Left colon (tissue), 2 donors: Measurements from ENCODE around the gene PRM3. TPM values are rescaled to one million over a fixed set of nuclear protein-coding genes. Genes with fewer than 3 reads are reported as not detected.

Experiments used
- ATAC-seq: fragments of 200-7000 bp; cut with Tn5 transposase; one replicate; pipeline ENCODE4 v1.9.1; 2020; ENCODE audit warnings: mild to moderate bottlenecking, moderate library complexity
- DNase-seq, 2 donors: peaks; one replicate each; pipeline ENCODE4 v3.0.0-alpha.2; 2020
- intact Hi-C, 2 donors: fragments of 100-400 bp; cut with DNase I in 1 of 2; cut with micrococcal nuclease in 1 of 2; formaldehyde crosslinking; loops; one replicate each; pipeline versions ENCODE4 v1.11.2 to v1.14.0; 2022; cut with DNase I, micrococcal nuclease
- long read RNA-seq: library from polyadenylated mRNA; unstranded; transcript quantifications from one replicate; pipeline ENCODE4 v2.0.0, GENCODE V29; 2021
- total RNA-seq, 2 donors: library from RNA; stranded (reverse); fragmentation: NEBNext Ultra II Directional; extraction: Animal tissue kit (Norgen Biotek cat#: 25700); gene quantifications; one replicate each; pipeline ENCODE4 v1.2.1, GENCODE V29; 2021
- donor health status: DM: no; HTN: no; CAD: no.
- donor health status: DM: yes; HTN: yes; CAD: no.

PRM3 gene, protein sequence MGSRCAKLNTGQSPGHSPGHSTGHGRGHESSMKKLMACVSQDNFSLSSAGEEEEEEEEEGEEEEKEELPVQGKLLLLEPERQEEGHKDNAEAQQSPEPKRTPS
- total RNA-seq, result not detected
- long read RNA-seq, result 0 reads

DNA sequence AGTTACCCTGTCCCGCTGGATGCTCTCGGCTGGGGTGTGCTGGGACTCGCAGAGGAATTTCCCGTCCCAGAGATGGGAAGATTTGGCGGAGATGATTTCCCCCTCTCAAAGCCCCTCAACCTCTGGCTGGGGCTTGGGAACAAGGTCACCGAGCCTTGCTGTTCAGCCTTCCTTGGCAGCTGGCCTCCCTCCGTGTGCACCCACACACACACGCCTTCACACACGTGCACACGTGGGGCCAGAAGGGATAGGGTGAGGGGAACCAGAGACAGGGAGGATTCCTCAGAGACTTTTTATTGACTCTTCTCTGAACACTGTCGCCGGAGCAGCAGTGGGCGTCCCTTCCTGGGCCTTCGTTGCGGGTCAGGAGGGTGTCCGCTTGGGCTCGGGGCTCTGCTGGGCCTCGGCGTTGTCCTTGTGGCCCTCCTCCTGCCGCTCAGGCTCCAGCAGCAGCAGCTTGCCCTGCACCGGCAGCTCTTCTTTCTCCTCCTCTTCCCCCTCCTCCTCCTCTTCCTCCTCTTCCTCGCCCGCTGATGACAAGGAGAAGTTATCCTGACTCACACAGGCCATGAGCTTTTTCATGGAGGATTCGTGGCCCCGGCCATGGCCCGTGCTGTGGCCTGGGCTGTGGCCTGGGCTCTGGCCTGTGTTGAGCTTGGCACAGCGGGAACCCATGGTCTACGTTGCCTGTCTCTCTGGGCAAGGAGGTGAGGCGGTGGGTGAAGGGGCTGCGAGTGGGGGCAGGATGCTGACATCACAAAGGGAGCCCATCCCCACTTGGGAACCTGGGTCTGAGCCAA lies at the start of gene PRM3:
Gene PRM3, minus strand, starts transcription at position 709 of the 800 bp plus-strand sequence. Its CDS starts 34 bp downstream, at position 675.
- DNase-seq (no peak), ATAC-seq (no peak)

DNA sequence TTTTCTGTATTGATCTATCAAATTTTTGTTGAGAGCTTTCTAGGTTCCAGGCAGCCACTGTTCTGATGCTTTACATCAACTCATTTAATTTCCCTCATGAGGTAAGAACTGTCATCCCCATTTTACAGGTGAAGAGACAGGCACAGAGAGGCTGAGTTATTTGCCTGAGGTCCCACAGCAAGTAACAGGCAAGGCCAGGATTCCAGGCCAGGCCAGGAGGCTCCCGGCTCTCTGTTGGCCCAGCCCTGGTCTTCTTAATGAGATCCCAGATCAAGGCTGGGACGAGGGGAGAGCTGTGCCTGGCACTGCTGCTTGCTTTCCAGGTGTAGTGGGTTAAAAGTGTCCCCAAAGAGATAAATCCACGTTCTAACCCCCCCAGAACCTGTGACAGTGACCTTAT lies 49.4 kb upstream of the PRM3 start:
- intact Hi-C loops, result no loop called here
- ATAC-seq, result no peak
- DNase-seq, result no peak

More for the DNA sequence above, at the start of gene PRM3:
- intact Hi-C loops, result no loop called here

DNA sequence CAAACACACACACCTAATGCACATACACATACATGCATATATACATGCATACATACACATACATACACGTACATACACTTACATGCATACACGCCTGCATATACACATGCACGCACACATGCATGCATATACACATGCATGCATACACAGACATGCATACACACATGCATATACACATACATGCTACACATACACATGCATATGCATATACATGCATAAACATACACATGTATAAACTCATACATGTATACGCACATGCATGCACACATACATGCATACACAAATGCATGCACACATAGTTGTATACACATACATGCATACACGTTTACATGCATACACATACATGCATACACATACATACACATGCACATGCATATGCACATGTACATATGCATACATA lies 48.2 kb upstream of the PRM3 start:
- DNase-seq (no peak), ATAC-seq (no peak)
- intact Hi-C loops, result no loop called here

DNA sequence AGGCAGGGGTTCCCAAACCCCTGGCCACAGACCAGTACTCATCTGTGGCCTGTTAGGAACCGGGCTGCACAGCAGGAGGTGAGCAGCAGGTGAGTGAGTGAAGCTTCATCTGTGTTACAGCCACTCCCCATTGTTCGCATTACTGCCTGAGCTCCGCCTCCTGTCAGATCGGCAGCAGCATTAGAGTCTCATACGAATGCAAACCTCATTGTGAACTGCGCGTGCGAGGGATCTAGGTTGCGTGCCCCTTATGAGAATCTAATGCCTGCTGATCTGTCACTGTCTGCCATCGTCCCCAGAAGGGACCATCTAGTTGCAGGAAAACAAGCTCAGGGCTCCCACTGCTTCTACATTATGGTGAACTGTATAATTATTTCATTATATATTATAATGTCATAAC lies 46.7 kb upstream of the PRM3 start:
- ATAC-seq (peak; percentile 66), DNase-seq (no peak)
- intact Hi-C loops, result no loop called here

DNA sequence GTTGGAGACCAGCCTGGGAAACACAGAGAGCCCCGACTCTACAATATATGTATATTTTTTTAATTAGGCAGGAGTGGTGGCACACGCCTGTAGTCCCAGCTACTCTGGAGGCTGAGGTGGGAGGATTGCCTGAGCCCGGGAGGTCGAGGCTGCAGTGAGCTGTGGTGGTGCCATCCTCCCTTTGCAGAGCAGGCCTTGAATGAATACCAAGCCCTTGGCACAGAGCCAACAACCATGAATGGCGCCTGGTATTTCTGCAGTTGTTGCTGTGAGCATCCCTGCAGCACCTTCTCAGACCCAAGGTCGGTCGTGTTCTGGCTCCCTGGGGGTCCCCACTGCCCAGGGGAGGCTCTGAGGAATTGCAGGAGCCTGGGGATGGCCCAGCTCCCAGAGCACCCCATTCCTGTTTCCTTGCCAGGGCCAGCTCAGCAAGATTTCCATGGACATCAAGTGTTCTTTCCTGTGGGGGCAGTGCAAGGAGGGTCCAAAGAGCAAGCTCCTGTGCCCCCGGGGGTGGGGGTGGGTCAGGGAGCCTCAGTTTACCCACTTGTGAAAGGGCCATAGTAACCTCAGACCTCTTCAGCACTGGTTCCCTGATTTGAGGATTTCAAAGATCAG lies 46.2 kb upstream of the PRM3 start:
- intact Hi-C loops, result no loop called here
- DNase-seq, result peak in 1 of 2 donors; percentile 47
- peak; percentile 40 for ATAC-seq

DNA sequence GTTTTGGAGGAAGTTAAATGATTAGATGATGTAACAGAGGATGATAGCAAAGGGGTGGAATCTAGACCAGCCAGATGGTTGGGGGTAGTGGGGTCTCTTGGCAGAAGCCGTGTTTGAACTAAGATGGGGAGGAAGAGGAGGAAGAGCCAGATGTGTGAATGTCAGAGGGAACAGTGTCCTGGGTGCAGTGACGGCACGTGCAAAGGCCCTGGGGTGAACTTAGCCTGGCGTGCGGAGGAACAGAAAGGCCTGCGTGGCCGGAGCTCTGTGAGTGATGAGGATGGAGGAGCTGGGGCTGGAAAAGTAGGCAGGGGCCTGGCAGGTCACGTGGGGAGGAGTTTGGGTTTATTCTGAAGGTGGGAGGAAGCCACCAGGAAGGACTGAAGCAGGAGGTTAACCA lies 45.4 kb upstream of the PRM3 start:
- intact Hi-C loops, result no loop called here
- DNase-seq (no peak), ATAC-seq (no peak)

DNA sequence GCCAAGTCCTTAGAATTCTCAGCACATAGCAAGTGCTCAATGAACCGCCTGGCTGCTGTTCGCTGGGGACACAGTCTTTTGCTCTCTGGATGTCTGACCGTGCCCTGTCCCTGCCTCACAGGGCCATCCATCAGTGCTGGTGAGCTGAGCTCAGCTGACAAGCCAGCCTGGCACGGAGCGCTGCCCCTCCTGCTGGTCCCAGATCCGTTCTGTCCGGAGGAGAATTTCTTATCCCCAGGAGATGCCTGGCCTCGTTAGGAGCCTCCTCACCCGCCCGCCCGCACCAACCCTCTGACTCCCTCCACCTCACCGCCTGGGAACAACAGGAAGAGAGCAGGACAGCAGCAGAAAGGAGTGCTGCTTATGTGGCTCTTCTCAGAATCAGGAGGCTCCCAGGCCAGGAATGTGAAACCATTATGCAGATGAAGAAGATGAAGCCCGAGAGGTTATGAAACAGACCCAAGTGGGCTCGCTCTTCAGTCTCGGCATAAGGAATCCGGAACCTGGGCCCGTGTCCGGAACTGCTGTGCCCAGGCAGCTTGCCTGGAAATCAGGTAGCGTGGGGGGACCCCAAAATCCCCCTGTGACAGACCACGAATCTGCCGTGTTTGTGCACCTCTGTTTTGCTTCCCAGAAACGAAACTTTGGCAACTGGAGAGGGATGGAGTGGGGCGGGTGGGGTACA lies 43.0 kb upstream of the PRM3 start:
- intact Hi-C loops, result no loop called here
- ATAC-seq (no peak), DNase-seq (no peak)

DNA sequence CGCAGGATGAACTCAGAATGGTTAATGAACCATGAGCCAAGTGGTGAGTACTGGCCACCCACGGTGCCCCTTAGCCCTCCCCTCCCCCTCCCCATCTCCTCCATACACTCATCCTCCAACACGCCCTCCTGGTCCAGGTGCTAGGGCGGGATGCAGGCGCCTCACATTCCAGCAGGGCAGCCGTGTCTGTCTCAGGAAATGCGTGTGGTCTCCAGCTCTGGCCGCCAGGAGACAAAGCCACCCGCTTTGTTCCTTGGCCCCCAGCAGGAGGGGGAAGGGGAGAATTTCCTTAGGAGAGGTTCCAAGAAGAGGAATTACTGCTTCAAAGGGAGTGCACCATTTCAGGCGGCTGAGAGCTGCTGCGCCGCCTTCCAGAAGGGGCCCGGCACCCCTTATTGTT lies 42.1 kb upstream of the PRM3 start:
- DNase-seq, result no peak
- no peak for ATAC-seq
- intact Hi-C loops, result no loop called here

DNA sequence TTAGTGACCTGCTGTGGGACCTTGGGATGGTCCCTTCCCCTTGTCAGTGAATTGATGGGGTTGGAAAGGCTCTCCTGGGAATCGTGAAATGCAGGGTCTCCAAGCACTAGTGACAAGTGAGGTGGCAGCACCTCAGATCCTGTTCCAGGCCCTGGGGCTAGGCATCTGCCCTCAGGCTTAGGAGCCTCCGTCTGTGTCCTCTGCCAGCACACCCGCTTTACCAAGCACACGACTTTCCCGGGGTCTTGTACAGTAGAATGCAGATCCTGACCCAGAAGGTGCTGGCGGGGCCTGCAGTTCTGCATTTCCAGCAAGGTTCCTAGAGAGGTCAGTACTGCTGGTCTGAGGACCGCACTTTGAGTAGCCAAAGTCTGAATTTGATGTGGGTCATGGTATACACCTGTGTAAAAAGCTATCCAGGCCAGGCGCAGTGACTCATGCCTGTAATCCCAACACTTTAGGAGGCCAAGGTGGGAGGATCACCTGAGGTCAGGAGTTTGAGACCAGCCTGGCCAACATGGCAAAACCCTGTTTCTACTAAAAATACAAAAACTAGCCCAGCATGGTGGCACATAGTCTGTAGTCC lies 41.0 kb upstream of the PRM3 start:
- no peak for ATAC-seq
- no peak for DNase-seq
- intact Hi-C loops, result no loop called here

DNA sequence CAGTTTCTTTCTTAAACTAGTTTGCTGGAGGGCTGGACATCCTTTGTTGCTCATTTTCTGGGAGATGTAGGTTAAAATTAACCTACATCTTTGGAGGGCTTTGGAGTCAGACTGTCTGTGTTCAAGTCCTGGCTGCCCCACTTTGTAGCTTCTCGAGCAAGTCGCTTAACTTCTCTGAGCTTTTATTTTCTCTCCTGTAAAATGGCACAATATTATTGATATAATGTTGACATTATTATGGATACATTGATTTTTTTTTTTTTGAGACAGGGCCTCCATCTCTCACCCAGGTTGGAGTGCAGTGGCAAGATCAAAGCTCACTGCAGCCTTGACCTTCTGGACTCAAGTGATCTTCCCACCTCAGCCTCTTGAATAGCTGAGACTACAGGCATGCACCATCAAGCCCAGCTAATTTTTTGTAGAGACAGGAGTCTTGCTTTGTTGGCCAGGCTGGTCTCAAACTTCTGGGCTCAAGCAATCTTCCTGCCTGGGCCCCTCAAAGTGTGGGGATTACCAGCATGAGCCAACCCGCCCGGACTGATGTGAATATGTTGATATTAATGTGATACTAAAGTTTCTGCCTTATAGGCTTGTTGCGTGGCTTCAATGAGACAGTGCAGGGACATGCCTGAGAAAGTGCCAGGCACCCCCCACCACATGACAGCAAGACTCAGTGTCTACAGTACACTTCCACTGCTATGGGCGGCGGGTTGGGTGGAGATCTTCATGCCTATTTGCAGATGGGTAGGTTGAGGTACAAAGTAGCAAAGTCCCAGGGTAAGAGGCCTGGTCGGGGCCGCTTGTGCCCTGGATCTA lies 40.3 kb upstream of the PRM3 start:
- ATAC-seq (no peak), DNase-seq (no peak)
- intact Hi-C loops, result no loop called here

DNA sequence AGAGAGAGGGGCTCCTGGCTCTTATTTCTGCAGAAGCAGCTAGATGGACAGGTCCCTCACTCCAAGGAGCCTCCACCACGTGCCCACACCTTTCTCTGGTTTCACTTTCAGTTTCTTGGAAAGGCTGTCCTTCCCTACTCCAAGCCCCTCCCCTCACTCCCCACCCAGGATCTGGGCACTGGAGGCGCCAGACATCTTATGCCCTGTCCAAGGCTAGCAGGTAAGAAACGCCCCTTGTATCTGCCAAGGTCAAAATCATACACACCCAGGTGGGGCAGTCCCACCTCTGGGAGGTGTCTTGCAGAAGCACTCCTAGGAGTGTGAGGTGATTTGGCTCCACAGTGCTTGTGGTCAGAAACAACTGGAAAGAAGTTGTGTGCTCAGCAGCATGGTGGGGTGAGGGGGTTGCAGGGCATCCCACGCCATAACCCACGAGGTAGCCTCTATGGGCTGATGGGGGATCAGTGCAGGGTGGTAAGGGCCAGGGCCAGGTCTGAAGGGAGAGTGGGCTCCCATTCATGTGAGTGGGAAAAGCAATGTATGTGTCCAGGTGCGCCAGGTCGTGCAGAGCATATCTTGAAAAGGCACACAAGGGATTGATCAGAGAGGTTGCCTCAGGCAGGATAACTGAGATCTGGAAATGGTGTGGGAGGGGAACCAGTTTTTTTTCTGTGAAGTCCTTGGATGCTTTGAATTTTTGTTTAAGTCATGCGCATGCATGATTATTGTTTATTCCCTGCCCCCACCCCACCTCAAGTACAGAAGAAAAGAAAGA lies 39.5 kb upstream of the PRM3 start:
- DNase-seq, result peak; percentile 66 to 68
- ATAC-seq, result peak; percentile 90
- intact Hi-C loops, result no loop called here

DNA sequence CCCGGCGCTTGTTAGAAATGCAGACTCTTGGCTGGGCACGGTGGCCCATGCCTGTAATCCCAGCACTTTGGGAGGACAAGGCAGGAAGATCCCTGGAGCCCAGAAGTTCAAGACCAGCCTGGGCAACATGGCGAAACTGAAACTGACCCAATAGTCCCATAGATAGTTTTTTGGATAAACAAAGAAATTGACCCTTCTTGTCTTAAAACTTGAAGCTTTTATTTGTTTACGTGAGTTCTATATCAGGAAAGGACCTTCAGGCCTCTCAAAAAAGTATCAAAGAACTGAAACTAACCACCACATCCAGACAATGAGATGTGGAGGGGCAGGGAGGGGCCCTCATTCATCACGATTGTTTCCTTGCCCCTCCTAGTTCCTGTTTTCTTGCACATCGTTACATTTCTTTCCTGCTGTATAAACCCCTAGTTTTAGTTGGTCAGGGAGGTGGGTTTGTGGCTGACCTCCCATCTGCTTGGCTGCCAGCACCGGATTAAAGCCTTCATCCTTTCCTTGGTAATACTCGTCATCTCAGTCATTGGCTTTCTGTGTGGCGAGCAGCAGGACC lies 37.6 kb upstream of the PRM3 start:
- intact Hi-C loops, result no loop called here
- no peak for ATAC-seq
- DNase-seq, result no peak

DNA sequence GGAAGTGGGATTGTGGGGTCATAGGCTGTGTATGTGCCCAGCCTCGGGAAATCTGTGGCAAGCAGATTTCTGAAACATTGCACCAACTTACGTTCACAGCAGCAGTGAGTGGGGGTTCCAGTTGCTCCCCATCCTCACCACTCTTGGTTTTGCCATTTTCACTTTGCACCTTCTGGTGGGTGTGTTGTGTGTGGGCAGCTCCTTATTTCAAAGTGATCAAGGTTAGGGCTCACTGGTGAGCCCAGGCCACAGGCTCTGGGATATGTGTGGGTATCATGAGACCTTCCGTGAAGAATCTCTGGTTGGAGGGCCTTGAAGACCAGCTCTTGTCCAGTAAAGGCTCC lies 37.2 kb upstream of the PRM3 start:
- ATAC-seq (no peak), DNase-seq (no peak)
- intact Hi-C loops, result no loop called here

DNA sequence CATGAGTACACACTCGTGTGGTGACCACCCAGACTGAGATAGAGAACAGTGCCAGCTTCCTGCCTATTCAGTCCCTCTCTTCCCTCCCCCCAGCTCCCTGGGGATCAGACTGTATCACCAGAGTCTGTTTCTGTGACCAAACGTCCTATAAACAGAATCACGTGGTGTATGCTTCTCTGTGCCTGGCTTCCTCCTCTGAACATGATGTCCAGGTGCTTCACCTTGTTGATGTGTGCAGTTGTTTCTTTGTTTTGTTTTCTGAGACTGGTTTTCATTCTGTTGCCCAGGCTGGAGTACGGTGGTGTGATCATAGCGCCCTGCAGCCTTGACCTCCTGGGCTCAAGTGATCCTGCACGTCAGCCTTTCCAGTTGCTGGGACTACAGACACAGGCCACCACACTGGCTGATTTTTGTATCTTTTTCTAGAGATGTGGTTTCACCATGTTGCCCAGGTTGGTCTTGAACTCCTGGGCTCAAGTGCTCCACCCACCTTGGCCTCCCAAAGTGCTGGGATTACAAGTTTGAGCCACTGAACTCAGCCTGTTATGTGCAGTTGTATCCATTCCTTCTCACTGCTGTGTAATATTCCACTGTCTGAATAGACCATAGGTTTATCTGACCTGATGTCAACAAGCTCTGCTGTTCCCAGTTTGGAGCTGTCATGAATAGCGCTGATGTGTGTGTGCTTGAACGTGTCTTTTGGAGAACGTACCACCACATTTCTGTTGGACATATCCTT lies 36.6 kb upstream of the PRM3 start:
- ATAC-seq (no peak), DNase-seq (peak in 1 of 2 donors; percentile 43)
- intact Hi-C loops, result no loop called here

DNA sequence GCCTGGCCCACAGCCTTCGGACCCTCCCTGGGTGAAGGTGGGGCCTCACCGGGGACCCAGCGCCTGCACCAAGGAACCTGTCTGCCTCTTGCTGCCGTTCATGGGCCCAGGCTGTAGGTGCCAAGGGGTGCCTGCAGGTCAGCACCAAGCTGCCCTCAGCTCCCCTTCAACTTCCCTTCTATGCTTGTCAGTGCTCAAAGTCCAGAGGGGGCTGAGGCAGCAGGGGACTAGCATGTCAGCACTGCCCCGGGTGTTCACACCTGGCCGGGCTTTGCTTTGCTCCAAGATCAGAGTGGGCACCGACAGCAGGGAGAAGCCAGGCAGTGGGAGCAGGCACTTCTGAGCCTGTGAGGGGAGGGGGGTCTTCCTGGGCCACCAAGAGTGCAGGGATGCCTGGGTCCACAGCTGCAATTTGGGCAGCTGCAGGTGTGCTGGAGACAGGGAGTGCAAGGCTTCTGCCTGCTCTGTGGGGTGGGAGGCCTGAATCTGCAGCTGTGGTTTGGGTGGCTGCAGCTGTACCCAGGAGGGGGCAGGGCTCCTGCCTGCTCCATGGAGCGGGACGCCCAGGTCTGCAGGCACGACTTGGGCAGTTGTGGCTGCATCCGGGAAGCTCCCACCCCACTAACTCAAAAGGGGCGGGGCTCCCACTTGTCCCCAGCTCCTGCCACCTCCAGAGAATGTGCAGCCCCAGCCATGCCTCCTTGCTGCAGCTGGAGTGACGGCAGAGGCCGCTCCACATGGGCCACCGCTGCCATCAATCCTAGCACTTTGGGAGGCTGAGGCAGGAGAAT lies 35.3 kb upstream of the PRM3 start:
- DNase-seq, result no peak
- ATAC-seq, result no peak
- intact Hi-C loops, result no loop called here
